ENCODE data around the gene KCNF1.

The KCNF1 gene

GRCh38 chr2:10921525-10921924, 9.8 kb downstream of the KCNF1 start:
- no peak overlapping the region for H3K27ac ChIP-seq (ENCODE audit: low read depth, low read length)
- H3K4me1 ChIP-seq (ENCODE audit: control insufficient read depth, low read length) = no peaks in the 10 kb centered on the region
- 0 out of 2 replicates have a peak, but pooled peaks cover 3% of the 10 kb centered on the region for H3K27me3 ChIP-seq (ENCODE audit: control insufficient read depth, low read length)
- H3K79me2 ChIP-seq (ENCODE audit: control insufficient read depth, low read length) = no peaks in the 10 kb centered on the region
- H3K9me3 ChIP-seq (ENCODE audit: control insufficient read depth, insufficient read depth, low read length) = no peaks in the 10 kb centered on the region
- H3K4me3 ChIP-seq (ENCODE audit: low read length) = no peak overlapping the region
- H4K20me1 ChIP-seq (ENCODE audit: control insufficient read depth, insufficient read depth, low read depth, low read length) = no peaks in the 10 kb centered on the region
- H3K36me3 ChIP-seq (ENCODE audit: control insufficient read depth, low read length) = no peaks in the 10 kb centered on the region
- no peak overlapping the region for H3K4me2 ChIP-seq (ENCODE audit: low read length)
- H3F3A ChIP-seq (ENCODE audit: control insufficient read depth, insufficient read depth) = no peaks in the 10 kb centered on the region
- no peaks in the 10 kb centered on the region for H3K9me2 ChIP-seq (replicated peaks; ENCODE audit: control insufficient read depth, low read length)
- no peak for TF ChIP-seq CTCF (IDR thresholded peaks at IDR 0.05; ENCODE audit: low read depth, low read length, poor library complexity, severe bottlenecking)
- TF ChIP-seq EZH2phosphoT487 (IDR thresholded peaks at IDR 0.05; ENCODE audit: borderline replicate concordance, low read length) = no peak

GRCh38 chr2:10922307-10923007, 10.7 kb downstream of the KCNF1 start:
- Histone ChIP-seq H3K36me3 (ENCODE audit: control insufficient read depth, low read length) (no peaks in the 10 kb centered on the region), H3F3A (ENCODE audit: control insufficient read depth, insufficient read depth) (no peaks in the 10 kb centered on the region), H3K79me2 (ENCODE audit: control insufficient read depth, low read length) (no peaks in the 10 kb centered on the region), H4K20me1 (ENCODE audit: control insufficient read depth, insufficient read depth, low read depth, low read length) (no peaks in the 10 kb centered on the region), H3K4me1 (ENCODE audit: control insufficient read depth, low read length) (no peaks in the 10 kb centered on the region), H3K4me3 (ENCODE audit: low read length) (no peak overlapping the region), H3K4me2 (ENCODE audit: low read length) (no peak overlapping the region), H3K27me3 (ENCODE audit: control insufficient read depth, low read length) (0 out of 2 replicates have a peak, but pooled peaks cover 3% of the 10 kb centered on the region), H3K9me3 (ENCODE audit: control insufficient read depth, insufficient read depth, low read length) (no peaks in the 10 kb centered on the region), H3K27ac (ENCODE audit: low read depth, low read length) (no peak overlapping the region), H3K9me2 (replicated peaks; ENCODE audit: control insufficient read depth, low read length) (no peaks in the 10 kb centered on the region)
- TF ChIP-seq EZH2phosphoT487 (IDR thresholded peaks at IDR 0.05; ENCODE audit: borderline replicate concordance, low read length) = no peak
- no peak for TF ChIP-seq CTCF (IDR thresholded peaks at IDR 0.05; ENCODE audit: low read depth, low read length, poor library complexity, severe bottlenecking)

GRCh38 chr2:10923008-10923375, 11.3 kb downstream of the KCNF1 start:
- Histone ChIP-seq H4K20me1 (ENCODE audit: control insufficient read depth, insufficient read depth, low read depth, low read length) (no peaks in the 10 kb centered on the region), H3K79me2 (ENCODE audit: control insufficient read depth, low read length) (no peaks in the 10 kb centered on the region), H3K4me3 (ENCODE audit: low read length) (no peak overlapping the region), H3K36me3 (ENCODE audit: control insufficient read depth, low read length) (no peaks in the 10 kb centered on the region), H3K27me3 (ENCODE audit: control insufficient read depth, low read length) (0 out of 2 replicates have a peak, but pooled peaks cover 3% of the 10 kb centered on the region), H3F3A (ENCODE audit: control insufficient read depth, insufficient read depth) (no peaks in the 10 kb centered on the region), H3K4me2 (ENCODE audit: low read length) (no peak overlapping the region), H3K4me1 (ENCODE audit: control insufficient read depth, low read length) (no peaks in the 10 kb centered on the region), H3K9me2 (replicated peaks; ENCODE audit: control insufficient read depth, low read length) (no peaks in the 10 kb centered on the region), H3K27ac (ENCODE audit: low read depth, low read length) (no peak overlapping the region), H3K9me3 (ENCODE audit: control insufficient read depth, insufficient read depth, low read length) (no peaks in the 10 kb centered on the region)
- no peak for TF ChIP-seq EZH2phosphoT487 (IDR thresholded peaks at IDR 0.05; ENCODE audit: borderline replicate concordance, low read length)
- TF ChIP-seq CTCF (IDR thresholded peaks at IDR 0.05; ENCODE audit: low read depth, low read length, poor library complexity, severe bottlenecking) = no peak
